Peyer's patch (tissue), 4 donors: ENCODE results near the gene CDRT4.

Source experiments
- CTCF ChIP-seq, 6 experiments: fragments of 450-650 bp in 4 of 6; fragments of 200-600 bp in 2 of 6; sonication (generic) in 1 of 6; IDR thresholded peaks; one replicate each; pipeline ENCODE4 v1.5.1; 2017 to 2019; ENCODE audit warnings: antibody characterized with exemption in 6 of 6, mild to moderate bottlenecking in 3 of 6, moderate library complexity in 1 of 6
- POLR2A ChIP-seq, 2 donors: fragments of 450-650 bp; IDR thresholded peaks; one replicate each; pipeline ENCODE4 v1.5.1; 2017; ENCODE audit warnings: antibody characterized with exemption in 2 of 2, mild to moderate bottlenecking in 2 of 2, moderate library complexity in 2 of 2

GRCh38 chr17:15452746-15453145 is 14.7 kb downstream of the CDRT4 start:
- TF ChIP-seq CTCF (IDR thresholded peaks at IDR 0.05) (no peak), POLR2A (IDR thresholded peaks at IDR 0.05) (no peak)
